Heart right ventricle (tissue), 16 donors: ENCODE results near the gene PTDSS2. TPM values are rescaled to one million over a fixed set of nuclear protein-coding genes. Genes with fewer than 3 reads are reported as not detected.
A peak's percentile ranks its signal among the peaks of the same experiment; 100 is the strongest.

Experiments
- ATAC-seq, 8 donors: fragments of 200-7000 bp; cut with Tn5 transposase; one replicate each; pipeline ENCODE4 v1.9.1; 2020; ENCODE audit warnings: mild to moderate bottlenecking in 8 of 8, moderate library complexity in 8 of 8, moderate number of reproducible peaks in 1 of 8
- DNase-seq, 2 donors: peaks; one replicate each; pipeline ENCODE4 v3.0.0-alpha.2; 2020
- H3K27ac ChIP-seq, 10 donors: fragments of 200-600 bp; sonication (generic) in 2 of 10; one replicate each; pipeline versions ENCODE4 v1.5.0 to v1.8.0; 2020 to 2022; ENCODE audit warnings: mild to moderate bottlenecking in 3 of 10
- H3K27me3 ChIP-seq, 7 donors: fragments of 200-600 bp; one replicate each; pipeline ENCODE4 v1.8.0; 2021 to 2022; ENCODE audit warnings: mild to moderate bottlenecking in 2 of 7
- H3K36me3 ChIP-seq, 9 donors: fragments of 200-600 bp; sonication (generic) in 1 of 9; one replicate each; pipeline versions ENCODE4 v1.5.0 to v1.8.0; 2020 to 2022; ENCODE audit warnings: mild to moderate bottlenecking in 2 of 9
- H3K4me1 ChIP-seq, 9 donors: fragments of 200-600 bp; sonication (generic) in 1 of 9; one replicate each; pipeline versions ENCODE4 v1.5.0 to v1.8.0; 2020 to 2022; ENCODE audit warnings: mild to moderate bottlenecking in 4 of 9
- H3K4me3 ChIP-seq, 10 donors: fragments of 200-600 bp; sonication (generic) in 2 of 10; one replicate each; pipeline versions ENCODE4 v1.5.0 to v1.8.0; 2020 to 2022; ENCODE audit warnings: mild to moderate bottlenecking in 7 of 10, moderate library complexity in 2 of 10
- H3K9me3 ChIP-seq, 11 donors: fragments of 200-600 bp in 10 of 11; sonication (generic) in 2 of 11; one replicate each; pipeline versions ENCODE4 v1.5.0 to v1.8.0; 2013 to 2022; ENCODE audit warnings: mild to moderate bottlenecking in 2 of 11, control low read depth in 1 of 11, moderate library complexity in 1 of 11
- CTCF ChIP-seq, 9 donors: fragments of 200-600 bp; sonication (generic) in 2 of 9; IDR thresholded peaks; one replicate each; pipeline versions ENCODE4 v1.5.0 to v1.8.0; 2021 to 2022; ENCODE audit warnings: antibody characterized with exemption in 9 of 9, mild to moderate bottlenecking in 5 of 9, moderate library complexity in 1 of 9
- WGBS, 2 donors: extraction: QIAGEN DNeasy Blood & Tissue Kit; methylation state at CpG; one replicate each; pipeline ENCODE4 v1.1.7; 2013; ENCODE audit warnings: inconsistent platforms in 1 of 2; 5-methylcytosine and 5-hydroxymethylcytosine counted together
- intact Hi-C, 10 donors: fragments of 100-400 bp; cut with DNase I; formaldehyde crosslinking; loops; one replicate each; pipeline versions ENCODE4 v1.11.1 to v1.14.2; 2022
- polyA plus RNA-seq, 2 donors: library from polyadenylated mRNA; stranded (reverse); fragments of 200-250 nt; gene quantifications; one replicate each; pipeline ENCODE4 v1.2.3, GENCODE V29; 2013
- total RNA-seq, 10 donors: library from RNA; stranded (reverse); fragmentation: NEBNext Ultra II Directional in 3 of 10; extraction: Animal tissue kit (Norgen Biotek cat#: 25700) in 3 of 10; gene quantifications; one replicate each; pipeline versions ENCODE4 v1.2.1 to v1.2.4, GENCODE V29; 2021 to 2023
- donor health status: Arrhythmogenic right ventricular cardiomyopathy.
- donor health status: ischemic (EF 13 %, LVEDD 7.1; RV severe dilation, severe dysfunction).
- donor health status: healthy with polysubstance abuse.
- donor health status: DM: no; HTN: yes; CAD: no.
- donor health status: DM: no; HTN: no; CAD: no.
- donor health status: ischemic (EF 25% LVEDD 6.9; RV normal size, moderate dysfunction).
- donor health status: ischemic (EF 25% LVEDD 5.7; RV mildly dilated, moderate dysfunction).
- donor health status: healthy.
- donor health status: DM: yes; HTN: yes; CAD: no.
- donor health status: Ischemic cardiomyopathy.
- donor health status: ischemic (EF 35%, LVEDD 5.7; RV mildly dilated, moderate dysfunction).
- donor health status: nonischemic (EF 11% LVEDD 7.7; RV severe dilation, severe dysfunction).
- donor health status: DM: yes; HTN: yes; CAD: no.
- donor health status: PGD.
- donor health status: ischemic (EF 29% LVEDD 5.4; RV normal size, mild dysfunction).
- donor health status: nonischemic (EF 23%, LVEDD 6.1; RV moderate dilation, normal function).

PTDSS2 gene
- total and polyA plus RNA-seq, 12 donors, result 16.7 to 55.5 (median 26.3) TPM

- no peak for TF ChIP-seq CTCF (IDR thresholded peaks at IDR 0.05)
- no peak for DNase-seq
- Histone ChIP-seq H3K27ac (peak overlapping the region; percentile 87 to 97 (median 93)), H3K9me3 (no peaks in the 10 kb centered on the region), H3K36me3 (no peaks in the 10 kb centered on the region), H3K4me1 (peaks cover 0 to 36% (median 12%) of the 10 kb centered on the region in 9 donors), H3K4me3 (peak overlapping the region; percentile 43 to 69 (median 63)), H3K27me3 (peaks cover 9 to 65% (median 48%) of the 10 kb centered on the region in 7 donors)
- peak in 4 of 8 donors; percentile 1 to 19 (median 5) for ATAC-seq
- WGBS, 2 donors, result 12 to 14% methylated on average over 45 of the region's 45 CpGs
- intact Hi-C loops, result loop anchor here in 1 of 10 donors (2.0 kb wide), 1 partner anchor 33 kb away; no protein-coding TSS in a partner anchor
Observed at GRCh38 chr11:416051-416756, 33.9 kb upstream of the PTDSS2 start.

- peak overlapping the region; percentile 43 to 69 (median 63) for H3K4me3 ChIP-seq
- ATAC-seq (peak; percentile 65 to 81 (median 68)), DNase-seq (peak; percentile 43 to 62)
- peak overlapping the region; percentile 87 to 97 (median 93) for H3K27ac ChIP-seq
- WGBS, 2 donors, result 1% methylated on average over 79 to 97 of the region's 97 CpGs
- intact Hi-C loops, result loop anchor here in 1 of 10 donors (2.0 kb wide), 1 partner anchor 32 kb away; no protein-coding TSS in a partner anchor
- no peak for TF ChIP-seq CTCF (IDR thresholded peaks at IDR 0.05)
- H3K9me3 ChIP-seq, result no peaks in the 10 kb centered on the region
- H3K27me3 ChIP-seq, result peaks cover 9 to 65% (median 48%) of the 10 kb centered on the region in 7 donors
- H3K36me3 ChIP-seq, result no peaks in the 10 kb centered on the region
- peaks cover 0 to 36% (median 12%) of the 10 kb centered on the region in 9 donors for H3K4me1 ChIP-seq
Observed at GRCh38 chr11:416757-417621, 33.1 kb upstream of the PTDSS2 start.

- ATAC-seq (no peak), DNase-seq (no peak)
- H3K27ac ChIP-seq, result peak overlapping the region in 9 of 10 donors; percentile 87 to 97 (median 95)
- WGBS, 2 donors, result 56 to 61% methylated on average over 19 of the region's 19 CpGs
- H3K36me3 ChIP-seq, result no peaks in the 10 kb centered on the region
- peaks cover 0 to 35% (median 12%) of the 10 kb centered on the region in 9 donors for H3K4me1 ChIP-seq
- no peaks in the 10 kb centered on the region for H3K9me3 ChIP-seq
- peak overlapping the region in 9 of 10 donors; percentile 48 to 69 (median 64) for H3K4me3 ChIP-seq
- intact Hi-C loops, result loop anchor here in 1 of 10 donors (2.0 kb wide), 1 partner anchor 31 kb away; no protein-coding TSS in a partner anchor
- peaks cover 9 to 73% (median 53%) of the 10 kb centered on the region in 7 donors for H3K27me3 ChIP-seq
- TF ChIP-seq CTCF (IDR thresholded peaks at IDR 0.05), result no peak
Observed at GRCh38 chr11:417652-418342, 32.3 kb upstream of the PTDSS2 start.
